NCI-H2196 treated with DMSO at 0.1 percent for 48 hours (cell line): ENCODE results near the gene ACTRT2.

Experiments
- DNase-seq: peaks from one replicate; lab custom pipeline; 2025; ENCODE audit not compliant: unreplicated experiment; lab: John Stamatoyannopoulos, UW

Gene ACTRT2

GRCh38 chr1:3021233-3021671 is at the start of gene ACTRT2:
TSS of gene ACTRT2 (plus strand) at chr1:3021467. CDS start at chr1:3021687, 220 bp downstream.
- no peak for DNase-seq

GRCh38 chr1:2971609-2972008 is 49.7 kb upstream of the ACTRT2 start:
- no peak for DNase-seq

GRCh38 chr1:2972011-2972878 is 49.0 kb upstream of the ACTRT2 start:
- no peak for DNase-seq

GRCh38 chr1:2972879-2973575 is 48.2 kb upstream of the ACTRT2 start:
- no peak for DNase-seq

GRCh38 chr1:2973601-2974593 is 47.4 kb upstream of the ACTRT2 start:
- DNase-seq: no peak

- DNase-seq: no peak
These were observed 46.5 kb upstream of the ACTRT2 start for GRCh38 chr1:2974701-2975301.

- DNase-seq: no peak
These were observed 45.6 kb upstream of the ACTRT2 start for GRCh38 chr1:2975466-2976179.

- DNase-seq: no peak
These were observed 45.1 kb upstream of the ACTRT2 start for GRCh38 chr1:2976180-2976562.

- no peak for DNase-seq
These were observed 43.2 kb upstream of the ACTRT2 start for GRCh38 chr1:2977886-2978611.

- no peak for DNase-seq
These were observed 42.5 kb upstream of the ACTRT2 start for GRCh38 chr1:2978691-2979190.

GRCh38 chr1:2979191-2980072 is 41.8 kb upstream of the ACTRT2 start:
- DNase-seq: no peak

GRCh38 chr1:2980073-2980791 is 41.0 kb upstream of the ACTRT2 start:
- DNase-seq: no peak

GRCh38 chr1:2980849-2981248 is 40.4 kb upstream of the ACTRT2 start:
- no peak for DNase-seq

GRCh38 chr1:2981388-2981787 is 39.9 kb upstream of the ACTRT2 start:
- no peak for DNase-seq

GRCh38 chr1:2981981-2982614 is 39.2 kb upstream of the ACTRT2 start:
- no peak for DNase-seq

GRCh38 chr1:2982615-2983318 is 38.5 kb upstream of the ACTRT2 start:
- no peak for DNase-seq
